Fibroblast of skin of left quadriceps (primary cell): ENCODE results near the gene SLC29A1.

Experiments
- DNase-seq, 2 experiments: peaks; one replicate each; pipeline ENCODE4 v3.0.0-alpha.2; 2013; ENCODE audit warnings: low read depth in 2 of 2

SLC29A1 gene

GRCh38 chr6:44268095-44268628 is 44.8 kb downstream of the SLC29A1 start:
- no peak for DNase-seq

- DNase-seq, result no peak
Observed at GRCh38 chr6:44269178-44269920, 46.0 kb downstream of the SLC29A1 start.

- DNase-seq, result no peak
Observed at GRCh38 chr6:44269921-44270525, 46.6 kb downstream of the SLC29A1 start, which contains the start of gene TMEM151B. TSS of gene TMEM151B (plus strand) at chr6:44270450. CDS start at chr6:44270743, 293 bp downstream.

- DNase-seq, result no peak
Observed at GRCh38 chr6:44270526-44271405, 47.4 kb downstream of the SLC29A1 start.

GRCh38 chr6:44271406-44271723 is 48.0 kb downstream of the SLC29A1 start:
- DNase-seq, result no peak

GRCh38 chr6:44271914-44272313 is 48.5 kb downstream of the SLC29A1 start:
- DNase-seq, result no peak

GRCh38 chr6:44272529-44272928 is 49.1 kb downstream of the SLC29A1 start:
- DNase-seq, result no peak

- no peak for DNase-seq
Observed at GRCh38 chr6:44272999-44273566, 49.7 kb downstream of the SLC29A1 start.

GRCh38 chr6:44273617-44274016 is 50.2 kb downstream of the SLC29A1 start:
- DNase-seq, result no peak

- no peak for DNase-seq
Observed at GRCh38 chr6:44275271-44275748, 51.9 kb downstream of the SLC29A1 start.

GRCh38 chr6:44275749-44276648 is 52.6 kb downstream of the SLC29A1 start:
- DNase-seq, result no peak

GRCh38 chr6:44276667-44277640 is 53.6 kb downstream of the SLC29A1 start:
- DNase-seq, result no peak

- no peak for DNase-seq
Observed at GRCh38 chr6:44277763-44278162, 54.4 kb downstream of the SLC29A1 start.

GRCh38 chr6:44278315-44278714 is 54.9 kb downstream of the SLC29A1 start:
- no peak for DNase-seq

- no peak for DNase-seq
Observed at GRCh38 chr6:44278774-44279697, 55.6 kb downstream of the SLC29A1 start.
